SK-N-MC (cell line): ENCODE data around the gene A1CF.

Experiments
- EZH2 ChIP-seq: fragments of 200-600 bp; sonication (generic); IDR thresholded peaks from one replicate; pipeline ENCODE4 v1.6.1; 2017; ENCODE audit warnings: antibody characterized with exemption
- FOXP2 ChIP-seq: optimal IDR thresholded peaks from 2 replicates; pipeline ENCODE3; 2011; ENCODE audit warnings: mild to moderate bottlenecking, moderate library complexity; ENCODE audit not compliant: insufficient read depth; ENCODE audit errors: extremely low read length, control extremely low read depth
- POLR2AphosphoS5 ChIP-seq: IDR thresholded peaks from 2 replicates; pipeline ENCODE4 v1.6.1; 2012; ENCODE audit warnings: mild to moderate bottlenecking, low read depth, low read length, borderline replicate concordance

DNA sequence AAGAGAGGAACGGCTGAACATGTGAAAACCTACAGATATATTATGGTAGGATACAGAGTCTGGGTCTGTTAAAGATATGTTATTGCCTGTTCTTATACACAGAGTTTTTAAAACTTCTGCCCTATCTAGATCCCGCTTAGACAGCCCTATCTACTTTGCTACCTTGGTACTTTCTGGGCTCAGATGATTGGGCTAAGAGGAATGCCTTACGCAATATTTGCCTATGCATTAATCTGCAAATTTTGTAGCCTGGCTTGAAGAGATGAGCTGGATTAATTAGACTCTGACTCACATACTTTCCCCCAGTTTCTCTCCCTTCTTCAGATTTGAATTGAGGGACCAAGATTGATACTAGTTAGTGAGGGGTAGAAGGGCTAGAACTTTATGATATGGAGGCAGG, 33.6 kb upstream of the A1CF start:
- TF ChIP-seq POLR2AphosphoS5 (no peak), EZH2 (no peak), FOXP2 (no peak)
